HG03439 (cell line): ENCODE measurements around the gene PCGF2.
"Not testable (repeated sequence)": the region's sequence is repeated elsewhere in the genome, so short reads cannot be mapped to it uniquely, and the experiment has no call there.

ENCODE experiments used
- ATAC-seq: cut with Tn5 transposase; IDR thresholded peaks from one replicate; pipeline ENCODE4 v1.9.1; 2021; ENCODE audit warnings: mild to moderate bottlenecking, moderate library complexity; ENCODE audit not compliant: unreplicated experiment

The PCGF2 gene

GRCh38 chr17:38738007-38738662 is 10.0 kb downstream of the PCGF2 start:
- ATAC-seq = no peak

GRCh38 chr17:38735161-38735997 is 12.8 kb downstream of the PCGF2 start:
- ATAC-seq = no peak

GRCh38 chr17:38733982-38734973 is 13.9 kb downstream of the PCGF2 start:
- ATAC-seq = no peak

- no peak for ATAC-seq
These were observed 14.7 kb downstream of the PCGF2 start for GRCh38 chr17:38733282-38733981.

GRCh38 chr17:38732376-38733281 is 15.5 kb downstream of the PCGF2 start:
- ATAC-seq = no peak

- ATAC-seq = no peak
These were observed 16.4 kb downstream of the PCGF2 start for GRCh38 chr17:38731526-38732294.

- ATAC-seq = no peak
These were observed 17.4 kb downstream of the PCGF2 start for GRCh38 chr17:38730526-38731379.

GRCh38 chr17:38729886-38730525 is 18.1 kb downstream of the PCGF2 start, which contains the start of gene CISD3:
TSS of gene CISD3 (plus strand) at chr17:38730341. CDS start at chr17:38730359, 18 bp downstream.
- ATAC-seq = peak; percentile 66

- no peak for ATAC-seq
These were observed 18.7 kb downstream of the PCGF2 start for GRCh38 chr17:38729368-38729885.

GRCh38 chr17:38728290-38728831 is 19.8 kb downstream of the PCGF2 start:
- no peak for ATAC-seq

GRCh38 chr17:38727736-38728135 is 20.4 kb downstream of the PCGF2 start:
- no peak for ATAC-seq

GRCh38 chr17:38726145-38726544 is 22.0 kb downstream of the PCGF2 start:
- ATAC-seq = not testable (repeated sequence)

- ATAC-seq = no peak
These were observed 23.1 kb downstream of the PCGF2 start for GRCh38 chr17:38725066-38725465.

- no peak for ATAC-seq
These were observed 23.7 kb downstream of the PCGF2 start for GRCh38 chr17:38724337-38724988.

- no peak for ATAC-seq
These were observed 26.3 kb downstream of the PCGF2 start for GRCh38 chr17:38721802-38722201.

GRCh38 chr17:38720941-38721340 is 27.2 kb downstream of the PCGF2 start:
- no peak for ATAC-seq
